LNCAP (cell line): ENCODE data around the gene RLF.

ENCODE experiments used
- CTCF ChIP-seq: fragments of 450-650 bp; IDR thresholded peaks from 2 replicates; pipeline ENCODE4 v1.5.1; 2017; ENCODE audit warnings: mild to moderate bottlenecking

RLF gene

GRCh38 chr1:40204856-40205255 is 43.7 kb downstream of the RLF start:
- TF ChIP-seq CTCF, result no peak

- TF ChIP-seq CTCF, result no peak
These were observed 49.5 kb downstream of the RLF start for GRCh38 chr1:40210511-40211204.

- TF ChIP-seq CTCF, result no peak
These were observed 57.1 kb downstream of the RLF start for GRCh38 chr1:40218333-40218732.

GRCh38 chr1:40221977-40222772 is 61.0 kb downstream of the RLF start:
- TF ChIP-seq CTCF, result no peak

- TF ChIP-seq CTCF, result no peak
These were observed 62.9 kb downstream of the RLF start for GRCh38 chr1:40224040-40224439.

GRCh38 chr1:40226192-40226591 is 65.0 kb downstream of the RLF start:
- no peak for TF ChIP-seq CTCF

- no peak for TF ChIP-seq CTCF
These were observed 71.3 kb downstream of the RLF start for GRCh38 chr1:40232444-40232843.
